HG03457 (cell line): ENCODE measurements around the gene ULK1.

Experiments used
- ATAC-seq: cut with Tn5 transposase; IDR thresholded peaks from one replicate; pipeline ENCODE4 v1.9.1; 2021; ENCODE audit warnings: moderate number of reproducible peaks; ENCODE audit not compliant: unreplicated experiment

ULK1 gene

DNA sequence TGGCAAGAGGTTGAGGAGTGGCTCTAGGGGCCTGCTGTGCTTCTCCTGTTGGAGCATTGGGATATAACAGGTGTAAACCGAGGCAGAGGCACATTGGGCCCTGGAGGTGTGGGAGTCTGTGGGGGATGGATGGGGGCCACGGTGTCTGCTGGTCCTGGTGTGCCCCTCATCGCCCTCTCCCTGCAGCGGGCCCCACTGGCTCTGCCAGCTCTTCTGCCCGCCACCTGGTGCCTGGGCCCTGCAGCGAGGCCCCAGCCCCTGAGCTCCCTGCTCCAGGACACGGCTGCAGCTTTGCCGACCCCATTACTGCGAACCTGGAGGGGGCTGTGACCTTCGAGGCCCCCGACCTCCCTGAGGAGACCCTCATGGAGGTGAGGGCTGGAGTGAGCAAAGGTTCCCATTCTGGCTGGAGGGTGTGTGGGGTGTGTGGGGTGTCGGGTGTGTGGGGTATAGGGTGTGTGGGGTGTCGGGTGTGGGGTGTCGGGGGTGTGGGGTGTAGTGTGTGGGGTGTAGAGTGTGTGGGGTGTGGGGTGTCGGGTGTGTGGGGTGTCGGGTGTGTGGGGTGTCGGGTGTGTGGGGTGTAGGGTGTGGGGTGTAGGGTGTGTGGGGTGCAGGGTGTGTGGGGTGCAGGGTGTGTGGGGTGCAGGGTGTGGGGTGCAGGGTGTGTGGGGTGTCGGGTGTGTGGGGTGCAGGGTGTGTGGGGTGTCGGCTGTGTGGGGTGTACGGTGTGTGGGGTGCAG is 24.1 kb downstream of the ULK1 start:
- ATAC-seq, result no peak

DNA sequence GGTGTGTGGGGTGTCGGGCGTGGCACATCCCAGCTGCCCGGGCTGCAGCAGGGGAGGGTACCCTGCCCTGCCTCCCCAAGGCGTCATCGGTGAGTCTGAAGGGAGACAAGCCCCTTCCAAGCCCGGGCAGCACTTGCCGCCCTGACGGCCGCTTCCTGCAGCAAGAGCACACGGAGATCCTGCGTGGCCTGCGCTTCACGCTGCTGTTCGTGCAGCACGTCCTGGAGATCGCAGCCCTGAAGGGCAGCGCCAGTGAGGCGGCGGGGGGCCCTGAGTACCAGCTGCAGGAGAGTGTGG is 24.6 kb downstream of the ULK1 start:
- ATAC-seq, result no peak

DNA sequence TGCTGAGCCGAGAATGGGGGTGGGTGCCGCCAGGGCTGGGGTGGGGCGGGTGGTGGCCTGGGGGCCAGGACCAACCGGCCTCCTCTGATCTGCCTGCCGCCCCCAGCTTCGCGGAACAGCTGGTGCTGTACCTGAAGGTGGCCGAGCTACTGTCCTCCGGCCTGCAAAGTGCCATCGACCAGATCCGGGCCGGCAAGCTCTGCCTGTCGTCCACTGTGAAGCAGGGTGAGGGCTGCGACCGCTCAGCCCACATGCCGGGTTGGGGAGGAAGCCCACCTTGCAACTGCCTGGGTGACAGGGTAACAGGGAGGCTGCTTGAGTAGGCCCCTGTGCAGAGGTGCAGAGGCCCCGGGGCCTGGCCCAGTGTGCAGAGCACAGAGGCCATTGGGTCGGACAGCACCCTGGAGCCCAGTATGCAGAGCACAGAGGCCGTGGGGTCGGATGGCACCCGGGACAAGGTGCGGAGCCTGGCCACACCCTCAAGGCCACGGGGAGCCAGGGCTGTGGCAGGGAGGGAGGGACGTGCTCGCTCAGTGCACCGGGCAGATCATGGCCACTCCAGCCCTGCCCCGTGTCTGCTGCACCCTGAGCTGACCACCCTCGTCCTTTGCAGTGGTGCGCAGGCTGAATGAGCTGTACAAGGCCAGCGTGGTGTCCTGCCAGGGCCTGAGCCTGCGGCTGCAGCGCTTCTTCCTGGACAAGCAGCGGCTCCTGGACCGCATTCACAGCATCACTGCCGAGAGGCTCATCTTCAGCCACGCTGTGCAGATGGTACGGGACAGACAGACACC is 25.1 kb downstream of the ULK1 start:
- ATAC-seq, result no peak

DNA sequence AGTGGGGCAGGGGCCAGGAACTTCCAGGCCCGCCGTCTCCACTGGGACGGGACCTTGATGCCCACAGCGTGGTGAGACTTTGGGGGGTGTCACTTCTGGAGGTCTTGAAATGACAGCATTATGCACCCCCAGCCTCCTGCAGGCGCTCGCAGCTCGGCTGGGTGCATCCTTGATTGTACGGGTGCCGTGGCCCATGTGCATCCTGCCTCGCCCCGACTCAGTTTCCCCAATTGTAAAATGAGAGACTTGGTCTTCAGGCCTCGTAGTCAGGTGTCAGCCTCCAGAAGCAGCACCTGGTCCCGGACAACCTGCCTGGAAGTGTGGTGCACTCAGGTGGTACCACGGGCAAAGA is 25.7 kb downstream of the ULK1 start:
- ATAC-seq, result no peak

DNA sequence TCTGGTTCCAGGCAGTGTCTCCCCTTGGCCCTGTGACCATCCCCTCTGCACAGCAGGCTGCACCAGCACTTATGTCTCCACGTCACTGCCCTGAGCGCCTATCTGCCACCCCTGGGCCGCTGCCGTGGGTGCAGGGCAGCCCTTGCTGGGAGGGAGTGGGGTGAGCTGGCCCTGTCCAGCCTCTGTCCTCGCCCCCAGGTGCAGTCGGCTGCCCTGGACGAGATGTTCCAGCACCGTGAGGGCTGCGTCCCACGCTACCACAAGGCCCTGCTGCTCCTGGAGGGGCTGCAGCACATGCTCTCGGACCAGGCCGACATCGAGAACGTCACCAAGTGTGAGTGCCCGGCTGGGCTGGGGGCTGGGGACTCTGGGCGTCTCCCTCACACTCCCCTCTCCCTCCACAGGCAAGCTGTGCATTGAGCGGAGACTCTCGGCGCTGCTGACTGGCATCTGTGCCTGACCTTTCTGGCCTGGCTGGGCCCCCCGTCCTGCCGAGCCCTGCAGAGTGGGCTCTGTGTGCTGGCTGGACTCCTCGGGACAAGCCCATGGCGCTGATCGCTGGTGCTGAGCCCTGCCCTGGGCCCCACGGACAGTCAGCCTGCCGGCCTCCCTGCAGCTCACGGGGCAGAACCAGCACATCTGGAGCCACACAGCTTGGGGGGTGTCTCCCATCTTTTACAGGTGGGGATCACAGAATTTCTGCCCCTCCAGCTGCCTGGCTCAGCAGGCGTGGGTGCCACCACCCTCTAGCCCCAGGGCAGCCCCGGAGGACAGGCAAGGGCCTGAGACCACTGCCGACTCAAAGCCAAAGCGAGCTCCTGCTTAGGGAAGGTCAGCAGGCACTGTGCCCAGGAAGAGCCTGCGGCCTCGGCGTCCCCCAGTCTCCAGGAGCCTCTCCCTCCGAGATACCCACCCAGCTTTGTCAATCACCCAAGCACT is 26.7 kb downstream of the ULK1 start:
- no peak for ATAC-seq

DNA sequence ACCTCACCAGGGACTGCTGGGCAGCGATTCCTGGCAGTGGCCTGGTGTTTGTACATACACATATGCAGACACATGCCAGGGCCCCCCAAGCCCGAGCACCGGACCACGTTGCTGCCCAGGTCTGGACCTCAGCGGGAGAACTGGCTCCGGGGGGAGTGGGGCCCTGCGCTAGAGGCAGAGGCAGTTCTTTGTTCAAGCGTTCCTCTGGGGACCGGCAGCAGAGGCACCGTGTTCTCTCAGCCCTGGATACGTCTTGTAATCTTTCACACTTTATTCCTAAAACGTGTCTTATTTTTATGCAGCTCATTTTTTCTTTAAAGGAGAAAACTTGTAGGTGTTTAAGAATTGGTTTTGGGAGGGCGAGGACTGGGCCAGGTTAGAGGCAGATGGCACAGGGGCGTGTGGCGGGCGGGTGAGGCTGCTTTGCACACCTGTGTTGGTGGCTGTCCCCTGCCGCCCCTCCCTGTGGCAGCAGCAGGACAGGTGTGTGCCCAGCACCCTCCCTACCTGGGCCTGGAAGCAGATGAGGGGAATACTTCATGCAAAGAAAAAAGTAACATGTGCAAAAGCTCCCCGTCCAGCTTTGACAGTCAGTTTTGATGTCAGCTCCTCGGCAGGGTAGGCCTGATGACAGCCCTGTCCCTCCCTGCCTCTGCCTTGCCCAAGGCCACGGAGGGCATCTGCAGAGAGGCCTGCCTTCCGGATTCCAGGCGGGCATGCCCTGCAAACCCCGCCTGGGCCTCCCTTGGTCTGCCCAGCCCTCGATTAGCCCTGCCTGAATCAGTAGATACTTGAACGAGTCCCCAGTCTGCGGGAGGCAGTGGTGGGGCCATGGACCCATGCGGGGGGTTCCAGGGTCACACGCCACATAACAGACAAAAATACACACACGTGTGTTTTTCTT is 27.7 kb downstream of the ULK1 start:
- ATAC-seq, result no peak

DNA sequence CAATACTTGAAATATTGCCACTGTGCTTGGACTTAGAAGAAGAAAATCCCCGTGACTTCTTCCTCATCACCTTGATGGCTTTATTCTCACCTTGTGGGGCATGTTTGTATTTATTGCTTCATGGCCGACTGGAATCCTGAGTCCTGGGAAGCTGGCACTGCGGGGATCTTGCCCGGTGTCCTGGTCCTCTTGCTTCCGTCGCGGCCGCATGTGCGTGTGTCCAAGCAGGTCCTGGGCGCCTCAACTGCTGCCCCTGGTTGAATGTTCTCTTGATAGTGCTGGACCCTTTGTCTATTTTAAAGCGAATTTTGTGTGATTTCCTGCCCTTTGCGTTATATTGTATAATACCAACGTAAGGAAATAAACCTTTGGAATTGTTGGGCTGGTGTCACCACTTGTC is 28.4 kb downstream of the ULK1 start:
- no peak for ATAC-seq

DNA sequence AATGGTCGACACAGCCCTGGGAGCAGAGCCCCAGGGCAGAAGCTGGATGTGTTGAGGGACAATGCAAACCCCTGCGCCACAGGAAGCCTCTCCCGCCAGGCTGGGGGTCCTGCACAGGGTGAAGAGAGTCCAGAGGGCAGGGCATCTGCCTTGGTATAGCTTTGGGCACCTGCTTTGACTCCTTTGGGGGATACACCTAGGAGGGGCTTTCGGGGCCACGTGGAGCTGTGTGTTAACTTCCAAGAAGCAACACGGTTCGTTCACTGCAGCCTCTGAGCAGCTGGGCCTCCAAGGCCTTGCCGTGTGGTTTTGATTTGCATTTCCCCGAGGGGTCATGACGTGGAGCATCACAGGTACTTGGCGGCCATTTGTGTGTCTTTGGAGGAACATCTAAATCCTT is 28.8 kb downstream of the ULK1 start:
- no peak for ATAC-seq

DNA sequence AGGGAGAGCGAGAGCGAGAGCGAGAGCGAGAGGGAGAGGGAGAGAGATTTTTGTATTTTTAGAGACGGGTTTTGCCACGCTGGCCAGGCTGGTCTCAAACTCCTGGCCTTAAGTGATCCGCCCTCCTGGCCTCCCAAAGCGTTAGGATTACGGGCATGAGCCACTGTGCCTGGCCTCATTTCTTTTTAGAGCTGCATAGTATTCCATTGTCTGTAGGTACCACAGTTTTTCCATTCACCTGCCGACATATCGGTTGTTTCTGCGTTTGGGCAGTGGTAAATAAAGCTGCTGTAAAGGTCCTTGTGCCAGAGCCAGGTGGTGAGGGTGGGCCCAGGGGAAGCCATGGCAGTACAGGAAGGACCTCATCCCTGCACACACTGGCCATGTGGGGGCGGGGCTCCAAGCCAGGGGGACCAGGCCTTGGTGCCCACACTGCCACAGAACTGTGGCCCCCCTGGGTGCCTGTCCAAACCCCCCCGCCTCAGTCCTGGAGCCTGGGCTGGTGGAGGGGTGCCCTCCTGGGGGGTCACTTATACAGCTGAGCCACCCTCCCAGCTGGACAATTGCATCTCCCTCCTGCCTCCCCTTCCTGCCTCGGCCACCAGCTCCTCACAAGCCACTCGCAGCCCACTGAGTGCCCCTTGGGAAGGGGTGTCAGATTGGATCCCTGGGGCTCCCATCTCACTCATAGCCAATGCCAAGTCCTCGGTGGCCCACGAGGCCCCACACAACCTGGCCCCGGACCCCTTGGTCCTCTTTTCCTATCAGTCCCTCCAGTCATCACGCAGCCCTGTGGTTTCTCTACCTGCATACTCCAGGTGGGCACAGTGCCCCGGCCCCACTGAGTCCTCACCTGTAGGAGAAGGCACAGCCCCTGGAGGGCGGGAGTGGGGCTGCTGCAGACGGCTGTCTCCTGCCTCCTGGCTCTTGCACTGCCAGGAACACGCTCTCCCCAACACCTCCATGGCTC is 33.0 kb downstream of the ULK1 start:
- no peak for ATAC-seq

DNA sequence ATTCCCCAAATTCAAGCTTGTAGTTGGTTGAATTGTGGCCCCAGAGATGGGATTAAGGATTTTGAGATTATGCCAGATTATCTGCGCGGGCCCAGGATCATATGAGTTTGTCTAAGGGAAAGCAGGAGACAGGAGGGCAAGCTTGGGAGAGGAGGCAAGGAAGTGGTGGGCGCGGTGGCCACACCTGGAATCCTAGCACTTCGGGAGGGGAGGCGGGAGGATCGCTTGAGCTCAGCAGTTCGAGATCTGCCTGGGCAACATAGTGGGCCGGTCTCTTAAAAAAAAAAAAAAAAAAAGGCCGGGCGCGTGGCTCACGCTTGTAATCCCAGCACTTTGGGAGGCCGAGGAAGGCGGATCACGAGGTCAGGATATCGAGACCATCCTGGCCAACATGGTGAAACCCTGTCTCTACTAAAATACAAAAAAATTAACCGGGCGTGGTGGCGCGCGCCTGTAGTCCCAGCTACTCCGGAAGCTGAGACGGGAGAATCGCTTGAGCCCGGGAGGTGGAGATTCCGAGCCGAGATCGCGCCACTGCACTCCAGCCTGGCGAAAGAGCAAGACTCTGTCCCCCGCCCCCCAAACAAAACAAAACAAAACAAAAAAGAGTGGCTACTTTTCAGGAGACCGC is 33.8 kb downstream of the ULK1 start:
- ATAC-seq, result no peak

DNA sequence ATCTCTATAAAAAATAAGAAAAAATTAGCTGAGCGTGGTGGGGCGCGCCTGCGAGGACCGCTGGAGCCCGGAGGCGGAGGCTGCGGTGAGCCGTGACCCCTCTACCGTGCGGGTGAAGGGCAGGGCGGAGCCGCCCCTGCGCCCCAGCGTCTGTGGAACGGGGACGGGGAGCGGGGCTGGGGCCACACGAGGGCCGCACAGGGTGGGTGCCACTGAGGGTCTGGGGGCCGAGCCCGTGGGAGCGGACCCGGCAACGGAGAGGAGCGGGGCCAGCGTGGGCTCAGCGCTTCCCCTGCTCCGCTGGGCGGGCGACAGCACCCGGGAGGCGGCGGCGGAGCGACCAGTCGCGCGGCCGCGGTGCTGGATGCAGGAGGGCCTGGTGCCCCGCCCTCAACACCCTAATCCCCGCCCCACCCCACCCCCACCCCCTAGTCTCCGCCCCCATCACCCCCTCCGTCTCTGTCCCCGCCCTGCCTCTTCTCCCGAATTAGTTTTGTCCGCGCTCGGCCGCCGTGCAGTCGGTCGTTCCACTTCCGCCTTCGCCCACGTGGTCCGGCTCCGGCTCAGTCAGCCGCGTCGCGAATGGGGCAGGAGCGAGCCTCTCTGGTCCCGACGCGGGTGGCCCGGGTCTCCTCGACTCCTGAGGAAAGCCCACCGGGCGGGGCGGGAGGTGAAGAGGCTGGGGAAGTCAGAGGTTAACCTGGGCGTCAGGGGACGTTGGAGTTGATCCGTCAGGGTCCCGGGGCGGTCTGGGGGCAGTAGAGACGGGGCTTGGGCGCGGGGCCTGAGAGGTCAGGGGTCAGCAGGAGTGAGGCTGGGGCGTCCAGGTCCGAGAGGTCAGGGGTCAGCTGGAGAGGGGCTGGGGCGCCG is 34.5 kb downstream of the ULK1 start, which contains the start of gene PUS1:
Gene PUS1 (plus strand): TSS at position 566 of the 870 bp plus-strand sequence. CDS start 447 bp downstream, outside the sequence.
- peak; percentile 53 for ATAC-seq

DNA sequence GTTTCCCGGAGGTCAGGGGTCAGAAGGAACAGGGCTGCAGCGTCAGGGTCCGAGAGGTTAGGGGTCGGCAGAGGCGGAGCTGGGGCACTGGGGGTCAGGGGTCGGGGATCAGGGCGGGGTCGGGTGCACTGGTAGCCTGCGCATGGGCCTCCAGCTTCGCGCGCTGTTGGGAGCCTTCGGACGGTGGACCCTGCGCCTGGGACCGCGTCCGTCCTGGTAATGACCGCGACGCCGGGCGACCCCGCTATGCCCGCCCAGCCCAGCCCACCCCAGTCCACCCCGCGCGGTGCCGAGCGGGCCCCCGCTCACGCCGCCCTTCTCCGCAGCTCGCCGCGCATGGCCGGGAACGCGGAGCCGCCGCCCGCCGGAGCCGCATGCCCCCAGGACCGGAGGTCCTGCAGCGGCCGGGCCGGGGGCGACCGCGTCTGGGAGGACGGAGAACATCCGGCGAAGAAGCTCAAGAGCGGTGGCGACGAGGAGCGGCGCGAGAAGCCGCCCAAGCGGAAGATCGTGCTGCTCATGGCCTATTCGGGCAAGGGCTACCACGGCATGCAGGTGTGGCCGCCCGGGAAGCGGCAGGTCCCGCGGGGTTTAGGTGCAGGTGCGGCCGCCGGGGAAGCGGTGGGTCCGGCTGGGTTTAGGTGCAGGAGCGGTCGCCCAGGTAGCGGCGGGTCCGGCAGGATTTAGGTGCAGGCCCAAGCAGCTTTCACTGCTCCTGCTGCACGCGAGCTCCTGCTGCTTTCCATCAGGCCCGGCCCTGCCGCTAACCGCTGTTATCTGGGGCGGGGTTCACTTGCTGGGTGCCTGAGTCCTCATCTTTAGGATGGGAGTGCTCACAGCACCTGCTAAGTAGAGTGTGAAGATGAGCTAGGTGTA is 35.4 kb downstream of the ULK1 start:
- no peak for ATAC-seq

DNA sequence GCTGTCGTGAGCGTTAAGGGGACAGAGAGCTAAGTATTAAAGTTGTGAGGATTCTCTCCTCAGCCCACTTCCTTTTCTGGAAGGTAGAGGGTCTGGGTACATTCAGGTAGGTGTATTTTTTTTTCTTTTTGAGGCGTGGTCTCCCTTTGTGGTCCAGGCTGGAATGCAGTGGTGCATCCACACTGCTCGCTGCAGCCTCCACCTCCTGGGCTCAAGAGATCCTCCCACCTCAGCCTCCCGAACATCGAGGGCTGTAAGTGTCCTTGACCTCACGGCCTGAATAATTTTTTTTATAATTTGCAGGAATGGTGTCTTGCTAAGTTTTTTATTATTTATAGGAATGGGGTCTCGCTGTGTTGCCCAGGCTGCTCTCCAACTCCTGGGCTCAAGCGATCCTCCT is 36.1 kb downstream of the ULK1 start:
- ATAC-seq, result no peak

DNA sequence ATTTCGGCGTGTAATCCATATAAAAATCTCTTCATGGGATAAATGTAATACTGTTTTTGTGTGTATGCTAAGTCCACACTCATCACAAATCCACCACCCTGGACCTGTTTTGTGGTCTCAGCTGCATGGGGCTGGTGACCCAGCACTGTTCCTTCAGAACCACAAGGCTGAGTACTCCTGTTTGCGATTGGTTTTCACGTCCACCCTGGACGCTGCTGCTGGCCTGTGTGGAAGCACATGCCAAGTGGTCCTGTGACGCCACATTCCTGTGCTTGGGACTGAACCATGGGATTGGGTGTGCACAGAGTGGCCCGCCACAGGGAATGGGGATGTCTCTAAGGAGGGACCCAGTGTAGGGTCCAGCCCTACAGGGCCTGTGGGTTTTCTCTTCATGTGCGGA is 39.0 kb downstream of the ULK1 start:
- no peak for ATAC-seq

DNA sequence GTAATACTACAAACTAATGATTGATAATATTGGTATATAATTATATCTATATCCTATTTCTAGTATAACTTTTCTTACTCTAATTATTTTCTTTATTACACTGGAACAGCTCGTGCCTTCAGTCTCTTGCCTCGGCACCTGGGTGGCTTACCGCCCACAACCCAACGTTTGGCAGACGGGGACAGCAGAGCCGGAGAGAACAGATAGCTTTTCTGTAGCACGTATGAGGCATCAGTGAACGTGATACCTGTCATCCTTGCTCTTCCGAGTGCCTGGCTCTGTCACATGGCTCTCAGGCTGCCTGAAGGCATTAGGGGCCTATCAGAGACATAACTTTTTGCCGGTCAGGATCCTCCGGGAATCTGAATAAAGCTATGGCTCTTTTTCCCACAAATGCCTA is 40.1 kb downstream of the ULK1 start:
- no peak for ATAC-seq

DNA sequence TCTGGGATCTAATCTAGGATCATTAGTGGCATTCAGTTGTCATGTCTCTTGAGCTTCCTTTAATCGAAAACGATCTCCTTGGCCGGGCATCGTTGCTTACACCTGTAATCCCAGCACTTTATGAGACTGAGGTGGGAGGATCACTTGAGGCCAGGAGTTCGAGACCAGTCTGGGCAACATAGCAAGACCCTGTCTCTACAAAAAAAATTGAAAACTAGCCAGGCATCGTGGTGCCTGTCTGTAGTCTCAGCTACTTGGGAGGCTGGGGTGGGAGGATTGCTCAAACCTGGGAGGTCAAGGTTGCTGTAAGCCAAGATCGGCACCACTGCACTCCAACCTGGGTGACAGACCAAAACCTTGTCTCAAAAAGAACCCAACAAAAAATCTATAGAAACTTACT is 43.7 kb downstream of the ULK1 start:
- ATAC-seq, result no peak

DNA sequence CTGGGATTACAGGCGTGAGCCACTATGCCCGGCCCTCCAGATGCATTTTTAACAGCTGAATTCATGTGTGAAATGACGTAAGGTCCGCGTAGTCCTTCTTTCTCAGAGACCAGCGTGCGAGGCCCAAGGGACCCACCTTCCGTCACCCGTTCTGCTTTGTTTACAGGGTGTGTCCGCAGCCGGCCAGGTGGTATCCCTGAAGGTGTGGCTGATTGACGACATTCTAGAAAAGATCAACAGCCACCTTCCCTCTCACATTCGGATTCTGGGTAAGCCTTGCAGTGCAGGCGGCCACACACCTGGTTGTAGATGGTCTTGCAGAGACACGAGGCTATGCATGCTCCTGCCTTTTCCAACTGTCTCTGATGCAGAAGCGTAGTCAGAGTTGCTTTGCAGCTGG is 44.6 kb downstream of the ULK1 start:
- ATAC-seq, result no peak
